Bronchial epithelial cell (primary cell): ENCODE results near the gene UPK2. TPM values are rescaled to one million over a fixed set of nuclear protein-coding genes. Genes with fewer than 3 reads are reported as not detected.
"Not testable (repeated sequence)": the region's sequence is repeated elsewhere in the genome, so short reads cannot be mapped to it uniquely, and the experiment has no call there.

Experiments used
- DNase-seq: peaks from one replicate; pipeline ENCODE4 v3.0.0-alpha.2; 2010; ENCODE audit warnings: low read depth
- FAIRE-seq: peaks from 2 replicates; lab custom pipeline; 2011; peaks lifted over from hg19 to GRCh38; lab: Jason Lieb, UNC
- H3K27me3 ChIP-seq: 2 replicates; pipeline ENCODE4 v1.5.1; 2011; ENCODE audit warnings: low read length; ENCODE audit not compliant: control insufficient read depth, insufficient read depth
- H3K36me3 ChIP-seq: 2 replicates; pipeline ENCODE4 v1.5.1; 2011; ENCODE audit warnings: low read length; ENCODE audit not compliant: control insufficient read depth, insufficient read depth
- H3K4me3 ChIP-seq: 2 replicates; pipeline ENCODE4 v1.5.1; 2011; ENCODE audit warnings: mild to moderate bottlenecking, low read depth, low read length, control low read depth
- total RNA-seq: library from RNA; depleted of rRNA; stranded (reverse); fragments of >200 nt; gene quantifications from 2 replicates; pipeline ENCODE4 v1.2.1, GENCODE V29; 2014
- TF ChIP-seq, protein P1 (sequence below): IDR thresholded peaks from 2 replicates; pipeline ENCODE4 v1.5.1; 2011; ENCODE audit warnings: mild to moderate bottlenecking, moderate library complexity, low read length, control low read depth, inconsistent platforms; ENCODE audit not compliant: insufficient read depth, severe bottlenecking

UPK2 gene
- total RNA-seq, 1 donor from 2014 or later: not detected

DNA sequence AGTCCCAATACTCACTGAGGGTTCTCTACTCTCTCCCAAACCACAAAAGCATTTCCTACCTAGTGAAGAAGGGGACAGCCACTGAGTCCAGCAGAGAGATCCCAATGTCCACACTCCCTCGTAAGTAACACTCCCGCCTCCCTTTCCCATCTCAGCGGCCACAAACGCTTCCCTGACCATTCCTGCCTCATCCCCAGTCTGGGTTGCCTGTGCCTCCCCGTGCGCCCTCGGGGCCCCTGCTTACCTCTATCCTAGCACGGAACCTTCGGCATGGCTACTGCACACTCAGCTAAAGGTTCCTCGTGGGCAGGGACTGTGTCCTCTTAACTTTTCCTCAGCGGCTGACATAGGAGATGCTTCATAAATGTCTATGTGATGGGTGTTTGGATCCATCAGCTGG, 1.5 kb downstream of the UPK2 start:
- Histone ChIP-seq H3K4me3 (no peak overlapping the region), H3K27me3 (peaks cover 7% of the 10 kb centered on the region), H3K36me3 (no peaks in the 10 kb centered on the region)
- DNase-seq: no peak
- no peak for FAIRE-seq
- TF ChIP-seq, protein P1, sequence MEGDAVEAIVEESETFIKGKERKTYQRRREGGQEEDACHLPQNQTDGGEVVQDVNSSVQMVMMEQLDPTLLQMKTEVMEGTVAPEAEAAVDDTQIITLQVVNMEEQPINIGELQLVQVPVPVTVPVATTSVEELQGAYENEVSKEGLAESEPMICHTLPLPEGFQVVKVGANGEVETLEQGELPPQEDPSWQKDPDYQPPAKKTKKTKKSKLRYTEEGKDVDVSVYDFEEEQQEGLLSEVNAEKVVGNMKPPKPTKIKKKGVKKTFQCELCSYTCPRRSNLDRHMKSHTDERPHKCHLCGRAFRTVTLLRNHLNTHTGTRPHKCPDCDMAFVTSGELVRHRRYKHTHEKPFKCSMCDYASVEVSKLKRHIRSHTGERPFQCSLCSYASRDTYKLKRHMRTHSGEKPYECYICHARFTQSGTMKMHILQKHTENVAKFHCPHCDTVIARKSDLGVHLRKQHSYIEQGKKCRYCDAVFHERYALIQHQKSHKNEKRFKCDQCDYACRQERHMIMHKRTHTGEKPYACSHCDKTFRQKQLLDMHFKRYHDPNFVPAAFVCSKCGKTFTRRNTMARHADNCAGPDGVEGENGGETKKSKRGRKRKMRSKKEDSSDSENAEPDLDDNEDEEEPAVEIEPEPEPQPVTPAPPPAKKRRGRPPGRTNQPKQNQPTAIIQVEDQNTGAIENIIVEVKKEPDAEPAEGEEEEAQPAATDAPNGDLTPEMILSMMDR: no peak

DNA sequence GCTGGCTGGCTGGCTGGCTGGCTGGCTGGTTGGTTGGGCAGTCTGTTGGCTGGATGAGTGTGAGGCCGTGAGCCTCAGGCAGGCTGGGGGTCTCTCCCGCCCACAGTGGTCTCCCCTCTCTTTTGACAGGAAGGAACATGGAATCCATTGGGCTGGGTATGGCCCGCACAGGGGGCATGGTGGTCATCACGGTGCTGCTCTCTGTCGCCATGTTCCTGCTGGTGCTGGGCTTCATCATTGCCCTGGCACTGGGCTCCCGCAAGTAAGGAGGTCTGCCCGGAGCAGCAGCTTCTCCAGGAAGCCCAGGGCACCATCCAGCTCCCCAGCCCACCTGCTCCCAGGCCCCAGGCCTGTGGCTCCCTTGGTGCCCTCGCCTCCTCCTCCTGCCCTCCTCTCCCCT, 1.9 kb downstream of the UPK2 start:
- no peak for FAIRE-seq
- H3K4me3 ChIP-seq: no peak overlapping the region
- DNase-seq: no peak
- H3K36me3 ChIP-seq: no peaks in the 10 kb centered on the region
- peaks cover 6% of the 10 kb centered on the region for H3K27me3 ChIP-seq
- TF ChIP-seq, protein P1: no peak

DNA sequence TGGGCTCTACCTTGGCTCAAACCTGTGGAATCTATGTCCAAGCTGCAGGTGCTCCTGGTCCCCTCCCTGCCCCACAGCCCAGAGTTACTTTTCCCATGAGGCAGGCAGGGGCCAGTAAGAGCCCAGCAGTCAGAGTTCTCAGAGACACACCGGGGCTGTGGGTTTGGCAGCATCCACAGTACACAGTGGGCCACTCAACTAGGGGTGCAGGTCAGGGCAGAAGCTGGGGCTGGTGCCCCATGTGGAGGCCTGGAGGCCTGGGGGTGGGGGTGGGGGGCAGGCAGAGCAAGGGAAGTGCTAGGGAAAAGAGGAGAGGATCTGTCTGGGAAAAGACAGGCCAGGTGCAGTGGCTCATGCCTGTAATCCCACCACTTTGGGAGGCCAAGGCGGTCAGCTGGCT, 2.5 kb downstream of the UPK2 start:
- FAIRE-seq (no peak), DNase-seq (no peak)
- Histone ChIP-seq H3K36me3 (no peaks in the 10 kb centered on the region), H3K4me3 (no peak overlapping the region), H3K27me3 (peaks cover 5% of the 10 kb centered on the region)
- TF ChIP-seq, protein P1: no peak

DNA sequence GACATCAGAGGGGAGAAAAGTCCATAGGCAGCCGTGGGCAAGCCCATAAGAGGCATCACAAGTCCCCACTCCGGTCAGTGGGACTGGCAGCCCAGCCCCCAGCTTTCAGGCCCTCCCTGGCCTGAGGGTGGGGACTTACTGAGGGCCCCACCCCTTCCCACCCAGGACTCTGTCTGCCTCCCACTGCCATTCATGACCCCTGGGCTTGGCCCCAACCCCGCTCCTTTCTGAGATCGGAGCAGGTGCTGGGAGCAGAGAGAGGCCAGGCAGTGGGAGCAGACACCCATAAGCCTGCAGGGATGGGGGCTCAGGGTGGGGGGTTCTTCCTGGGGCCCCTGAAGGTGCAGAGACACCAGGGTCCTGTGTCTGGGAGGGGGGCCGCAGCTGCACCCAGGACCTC, 5.1 kb downstream of the UPK2 start:
- DNase-seq (no peak), FAIRE-seq (no peak)
- Histone ChIP-seq H3K4me3 (no peak overlapping the region), H3K36me3 (no peaks in the 10 kb centered on the region), H3K27me3 (peaks cover 5% of the 10 kb centered on the region)
- TF ChIP-seq, protein P1: no peak

DNA sequence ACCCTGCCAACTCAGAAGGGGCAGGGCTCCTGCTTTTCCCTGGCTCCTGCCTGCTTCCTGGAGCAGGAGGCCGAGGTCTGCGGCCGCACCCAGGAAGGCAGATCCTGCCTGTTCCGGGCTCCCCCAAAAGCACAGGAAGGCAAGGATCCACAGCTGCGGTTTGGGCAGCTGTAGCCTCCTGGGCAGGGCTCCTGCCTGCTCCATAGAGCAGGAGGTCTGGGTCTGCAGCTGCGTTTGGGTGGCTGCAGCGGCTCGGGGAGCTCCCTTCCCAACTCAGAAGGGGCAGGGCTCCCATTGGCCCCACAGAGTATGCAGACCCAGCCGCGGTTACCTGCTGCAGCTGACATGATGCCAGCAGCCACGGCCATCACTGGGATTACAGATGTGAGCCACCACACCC, 5.5 kb downstream of the UPK2 start:
- Histone ChIP-seq H3K36me3 (no peaks in the 10 kb centered on the region), H3K4me3 (no peak overlapping the region), H3K27me3 (peaks cover 5% of the 10 kb centered on the region)
- DNase-seq (no peak), FAIRE-seq (no peak)
- TF ChIP-seq, protein P1: no peak

DNA sequence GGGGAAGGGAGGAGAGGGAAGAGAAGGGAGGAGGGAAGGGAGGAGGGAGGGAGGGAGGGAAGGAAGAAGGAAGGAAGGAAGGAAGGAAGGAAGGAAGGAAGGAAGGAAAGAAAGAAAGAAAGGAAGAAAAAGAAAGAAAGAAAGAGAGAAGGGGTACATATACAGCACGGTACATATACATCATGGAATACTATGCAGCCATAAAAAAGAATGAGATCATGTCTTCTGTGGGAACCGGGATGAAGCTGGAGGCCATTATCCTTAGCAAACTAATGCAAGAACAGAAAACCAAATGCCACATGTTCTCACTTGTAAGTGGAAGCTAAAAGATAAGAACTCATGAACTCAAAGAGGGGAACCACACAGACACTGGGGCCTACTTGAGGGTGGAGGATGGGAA, 13.4 kb downstream of the UPK2 start:
- not testable (repeated sequence) for FAIRE-seq, H3K4me3 ChIP-seq, DNase-seq, H3K27me3 ChIP-seq, H3K36me3 ChIP-seq
